Endodermal cell (in vitro differentiated cells): Measurements from ENCODE around the gene SPTLC1. TPM values are rescaled to one million over a fixed set of nuclear protein-coding genes. Genes with fewer than 3 reads are reported as not detected.

Source experiments
- DNase-seq: peaks from one replicate; pipeline ENCODE4 v3.0.0-alpha.2; 2017
- H3K27ac ChIP-seq: 2 replicates; pipeline ENCODE4 v1.5.1; 2013; ENCODE audit warnings: mild to moderate bottlenecking, low read depth, low read length, moderate library complexity
- H3K27me3 ChIP-seq: 2 replicates; pipeline ENCODE4 v1.6.1; 2013; ENCODE audit warnings: mild to moderate bottlenecking, low read length, moderate library complexity; ENCODE audit not compliant: insufficient read depth, control insufficient read depth, poor library complexity, severe bottlenecking
- H3K36me3 ChIP-seq: 2 replicates; pipeline ENCODE4 v1.7.0; 2013; ENCODE audit warnings: mild to moderate bottlenecking, low read length, moderate library complexity; ENCODE audit not compliant: control insufficient read depth, insufficient read depth
- H3K4me1 ChIP-seq: one replicate; pipeline ENCODE4 v1.7.0; 2013; ENCODE audit warnings: low read length; ENCODE audit not compliant: control insufficient read depth, insufficient read depth
- H3K4me3 ChIP-seq: 2 replicates; pipeline ENCODE4 v1.5.1; 2013; ENCODE audit warnings: mild to moderate bottlenecking, low read length, moderate library complexity
- H3K9ac ChIP-seq: 2 replicates; pipeline ENCODE4 v1.6.1; 2013; ENCODE audit warnings: mild to moderate bottlenecking, low read length, moderate library complexity; ENCODE audit not compliant: poor library complexity, severe bottlenecking; ENCODE audit errors: extremely low read depth
- H3K9me3 ChIP-seq: 2 replicates; pipeline ENCODE4 v1.6.1; 2013; ENCODE audit warnings: mild to moderate bottlenecking, low read length, moderate library complexity; ENCODE audit not compliant: control insufficient read depth
- H3K27ac Mint-ChIP-seq: 2 replicates; pipeline ENCODE4 v1.8.0; 2020; ENCODE audit warnings: mixed read lengths
- H3K27me3 Mint-ChIP-seq: 2 replicates; pipeline ENCODE4 v1.8.0; 2021; ENCODE audit warnings: mild to moderate bottlenecking, mixed read lengths; ENCODE audit not compliant: insufficient read depth
- H3K36me3 Mint-ChIP-seq: 2 replicates; pipeline ENCODE4 v1.8.0; 2020; ENCODE audit warnings: low read depth, mixed read lengths
- H3K4me1 Mint-ChIP-seq: 2 replicates; pipeline ENCODE4 v1.8.0; 2020; ENCODE audit warnings: mixed read lengths
- H3K4me3 Mint-ChIP-seq: 2 replicates; pipeline ENCODE4 v1.8.0; 2020; ENCODE audit warnings: mild to moderate bottlenecking, moderate library complexity, mixed read lengths
- H3K9me3 Mint-ChIP-seq: 2 replicates; pipeline ENCODE4 v1.8.0; 2020; ENCODE audit warnings: mild to moderate bottlenecking, mixed read lengths
- CTCF ChIP-seq: fragments of 200-600 bp; sonication (generic); conservative IDR thresholded peaks from 2 replicates; pipeline ENCODE4 v1.5.0; 2021; ENCODE audit warnings: antibody characterized with exemption, mild to moderate bottlenecking
- WGBS, 2 experiments: methylation state at CpG; one replicate each; pipeline versions ENCODE4 v1.1.5 to v1.1.7; 2013; ENCODE audit warnings: missing lambda C conversion rate in 2 of 2, mixed read lengths in 1 of 2; ENCODE audit not compliant: insufficient coverage in 1 of 2, insufficient read length in 1 of 2; 5-methylcytosine and 5-hydroxymethylcytosine counted together
- total RNA-seq, 2 donors: library from RNA; stranded (reverse); fragmentation: NEBNext Ultra II Directional in 1 of 2; extraction: Animal tissue kit (Norgen Biotek cat#: 25700) in 1 of 2; gene quantifications; 2 replicates in 1 of 2; 3 replicates in 1 of 2; pipeline ENCODE4 v1.2.1, GENCODE V29; 2021

Gene SPTLC1
- total RNA-seq, 2 donors from 2014 or later = 68.3 to 75.6 TPM

- H3K9me3 Mint-ChIP-seq = peaks cover 5% of the 10 kb centered on the region
- 92% methylated on average over 1 of the region's 1 CpG; no CpG with 5 or more reads in 1 of the 2 experiments for WGBS, 2 experiments
These were observed 17.3 kb upstream of the SPTLC1 start for GRCh38 chr9:92132501-92132900.

GRCh38 chr9:92122800-92123199, 7.6 kb upstream of the SPTLC1 start:
- no peak overlapping the region for H3K4me3 ChIP-seq
- no peaks in the 10 kb centered on the region for H3K9me3 ChIP-seq
- H3K27me3 Mint-ChIP-seq = peaks cover 8% of the 10 kb centered on the region
- DNase-seq = peak; percentile 57
- H3K27ac ChIP-seq = no peak overlapping the region
- no peak overlapping the region for H3K27ac Mint-ChIP-seq
- 65 to 78% methylated on average over 5 to 8 of the region's 8 CpGs for WGBS, 2 experiments
- H3K9ac ChIP-seq = no peak overlapping the region
- no peaks in the 10 kb centered on the region for H3K36me3 ChIP-seq
- no peaks in the 10 kb centered on the region for H3K4me1 ChIP-seq
- peaks cover 8% of the 10 kb centered on the region for H3K27me3 ChIP-seq
- no peak overlapping the region for H3K4me3 Mint-ChIP-seq
- no peaks in the 10 kb centered on the region for H3K9me3 Mint-ChIP-seq
- peaks cover 3% of the 10 kb centered on the region for H3K4me1 Mint-ChIP-seq
- TF ChIP-seq CTCF = no peak
- no peaks in the 10 kb centered on the region for H3K36me3 Mint-ChIP-seq

More at GRCh38 chr9:92132501-92132900, 17.3 kb upstream of the SPTLC1 start:
- H3K4me3 Mint-ChIP-seq = no peak overlapping the region
- peaks cover 17% of the 10 kb centered on the region for H3K27me3 Mint-ChIP-seq
- TF ChIP-seq CTCF = no peak
- Histone ChIP-seq H3K4me1 (no peaks in the 10 kb centered on the region), H3K4me3 (no peak overlapping the region), H3K36me3 (no peaks in the 10 kb centered on the region), H3K9me3 (no peaks in the 10 kb centered on the region), H3K27me3 (no peaks in the 10 kb centered on the region), H3K9ac (no peak overlapping the region), H3K27ac (no peak overlapping the region)
- no peak overlapping the region for H3K27ac Mint-ChIP-seq
- H3K4me1 Mint-ChIP-seq = peaks cover 5% of the 10 kb centered on the region
- no peaks in the 10 kb centered on the region for H3K36me3 Mint-ChIP-seq
- DNase-seq = no peak

- no peak for TF ChIP-seq CTCF
- Histone ChIP-seq H3K4me3 (no peak overlapping the region), H3K9ac (no peak overlapping the region), H3K27ac (no peak overlapping the region), H3K4me1 (no peaks in the 10 kb centered on the region), H3K9me3 (no peaks in the 10 kb centered on the region), H3K36me3 (no peaks in the 10 kb centered on the region), H3K27me3 (peaks cover 8% of the 10 kb centered on the region)
- Mint-ChIP-seq H3K27ac (no peak overlapping the region), H3K9me3 (no peaks in the 10 kb centered on the region), H3K4me1 (peaks cover 3% of the 10 kb centered on the region), H3K27me3 (peaks cover 8% of the 10 kb centered on the region), H3K4me3 (no peak overlapping the region), H3K36me3 (no peaks in the 10 kb centered on the region)
- WGBS, 2 experiments = 100% methylated on average over 1 of the region's 1 CpG; no CpG with 5 or more reads in 1 of the 2 experiments
- DNase-seq = no peak
These were observed 6.8 kb upstream of the SPTLC1 start for GRCh38 chr9:92122061-92122460.
